Left ventricle myocardium superior (tissue), 1 donor: ENCODE data around the gene SBF2. TPM values are rescaled to one million over a fixed set of nuclear protein-coding genes. Genes with fewer than 3 reads are reported as not detected.
"Not testable (repeated sequence)": the region's sequence is repeated elsewhere in the genome, so short reads cannot be mapped to it uniquely, and the experiment has no call there.

Source experiments
- ATAC-seq: fragments of 200-7000 bp; cut with Tn5 transposase; one replicate; pipeline ENCODE4 v1.9.1; 2020; ENCODE audit warnings: mild to moderate bottlenecking, moderate library complexity
- DNase-seq: peaks from one replicate; pipeline ENCODE4 v3.0.0-alpha.2; 2020
- intact Hi-C: fragments of 100-400 bp; cut with micrococcal nuclease; formaldehyde crosslinking; loops from one replicate; pipeline ENCODE4 v1.11.0; 2022
- total RNA-seq: library from RNA; stranded (reverse); fragmentation: NEBNext Ultra II Directional; extraction: Animal tissue kit (Norgen Biotek cat#: 25700); gene quantifications from one replicate; pipeline ENCODE4 v1.2.1, GENCODE V29; 2021
- donor health status: DM: no; HTN: yes; CAD: no; lungs with severe emphysema.

The SBF2 gene
- total RNA-seq, 1 donor from 2014 or later, result 17.9 TPM

GRCh38 chr11:9760193-9760575, 533.8 kb downstream of the SBF2 start:
- peak; percentile 63 for ATAC-seq
- DNase-seq, result peak; percentile 96
- intact Hi-C loops, result no loop called here

GRCh38 chr11:9759519-9760192, 534.4 kb downstream of the SBF2 start:
- ATAC-seq, result peak; percentile 69
- DNase-seq, result peak; percentile 85
- intact Hi-C loops, result loop anchor here (5.0 to 10.0 kb wide), 2 partner anchors 213 to 565 kb away; no protein-coding TSS in a partner anchor

- ATAC-seq, result peak; percentile 81
- intact Hi-C loops, result loop anchor here (5.0 to 10.0 kb wide), 2 partner anchors 213 to 566 kb away; no protein-coding TSS in a partner anchor
- DNase-seq, result peak; percentile 93
Measured at GRCh38 chr11:9758637-9759518, 535.1 kb downstream of the SBF2 start.

GRCh38 chr11:9757809-9758636, 536.0 kb downstream of the SBF2 start:
- intact Hi-C loops, result loop anchor here (5.0 to 10.0 kb wide), 2 partner anchors 214 to 567 kb away; no protein-coding TSS in a partner anchor
- peak; percentile 72 for ATAC-seq
- peak; percentile 95 for DNase-seq

- intact Hi-C loops, result loop anchor here (5.0 to 10.0 kb wide), 2 partner anchors 215 to 568 kb away; no protein-coding TSS in a partner anchor
- ATAC-seq, result no peak
- DNase-seq, result no peak
Measured at GRCh38 chr11:9756878-9757277, 537.1 kb downstream of the SBF2 start.

DNA sequence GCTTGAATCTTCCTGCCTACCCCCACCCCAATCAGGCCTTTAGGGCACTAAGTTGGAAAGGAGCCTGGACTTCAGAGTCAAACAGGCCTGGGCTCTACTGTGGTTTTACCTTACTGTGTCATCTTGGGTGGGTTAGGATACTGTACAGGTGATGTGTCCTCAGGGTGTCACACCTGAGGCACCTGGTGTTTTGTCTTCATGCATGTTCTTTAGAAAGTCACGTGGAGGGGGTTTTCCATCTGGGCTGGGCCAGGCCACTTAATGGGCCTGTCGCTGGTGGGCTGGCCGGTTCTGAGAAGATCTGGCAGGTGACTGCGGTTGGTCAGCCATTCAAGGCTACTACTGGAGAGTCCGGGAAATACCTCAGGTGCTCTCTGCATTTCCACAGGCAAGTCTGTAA, 537.6 kb downstream of the SBF2 start:
- no peak for DNase-seq
- intact Hi-C loops, result loop anchor here (5.0 to 10.0 kb wide), 2 partner anchors 216 to 568 kb away; no protein-coding TSS in a partner anchor
- no peak for ATAC-seq

DNA sequence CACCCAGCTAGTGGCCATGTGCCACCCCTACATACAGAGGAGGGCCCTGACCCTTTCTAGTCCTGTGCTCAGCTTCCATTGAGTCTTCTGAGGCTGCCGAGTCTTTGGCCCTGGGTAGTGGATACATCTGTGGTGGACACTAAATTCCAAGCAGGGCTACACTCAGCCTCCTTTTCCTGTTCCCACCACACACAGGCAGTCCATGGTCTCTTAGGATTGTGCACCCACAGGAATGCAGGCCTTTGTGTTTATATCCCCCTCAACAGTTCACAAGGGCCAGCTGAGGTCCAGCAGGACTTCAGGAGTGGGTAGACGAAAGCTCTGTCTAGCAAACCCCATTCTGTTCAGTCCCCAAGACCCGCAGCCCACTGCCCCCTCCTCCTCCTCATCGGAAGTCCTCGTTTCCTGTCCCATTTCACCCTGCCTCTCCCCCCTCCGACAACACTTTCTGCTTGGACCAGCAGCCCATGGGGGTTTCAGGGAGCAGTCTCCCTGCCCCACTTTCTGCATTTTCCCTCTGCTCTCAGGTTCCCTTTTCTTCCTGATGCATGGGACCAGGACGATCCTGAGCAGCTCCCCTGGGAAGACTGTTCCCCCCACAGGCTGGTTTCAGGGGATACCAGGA, 538.3 kb downstream of the SBF2 start:
- intact Hi-C loops, result loop anchor here (5.0 to 10.0 kb wide), 2 partner anchors 217 to 569 kb away; no protein-coding TSS in a partner anchor
- no peak for ATAC-seq
- no peak for DNase-seq

DNA sequence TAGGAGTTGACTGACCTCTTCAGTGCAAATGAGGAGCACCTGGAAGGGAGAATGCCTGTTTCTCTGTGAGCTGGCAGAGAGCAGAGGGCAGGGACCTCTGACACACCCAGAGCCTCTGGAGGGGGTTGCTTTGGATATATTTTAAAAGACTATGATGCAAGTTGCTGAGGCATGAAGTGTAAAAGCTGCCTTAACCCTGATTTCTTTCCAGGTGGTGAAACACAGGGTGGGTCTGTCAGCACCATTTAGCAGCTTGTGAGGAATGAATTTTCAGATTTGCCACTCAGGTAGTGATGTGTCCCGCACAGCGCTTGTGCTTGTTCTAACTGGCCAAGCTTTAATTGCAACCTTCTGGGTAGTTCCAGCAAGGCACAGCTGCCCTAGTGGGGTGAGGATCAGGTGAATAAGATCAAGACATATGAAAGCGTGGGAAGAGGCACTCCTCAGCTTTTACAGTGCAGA, 540.0 kb downstream of the SBF2 start:
- DNase-seq, result no peak
- intact Hi-C loops, result loop anchor here (10.0 kb wide), 1 partner anchor 571 kb away; no protein-coding TSS in a partner anchor
- ATAC-seq, result no peak

DNA sequence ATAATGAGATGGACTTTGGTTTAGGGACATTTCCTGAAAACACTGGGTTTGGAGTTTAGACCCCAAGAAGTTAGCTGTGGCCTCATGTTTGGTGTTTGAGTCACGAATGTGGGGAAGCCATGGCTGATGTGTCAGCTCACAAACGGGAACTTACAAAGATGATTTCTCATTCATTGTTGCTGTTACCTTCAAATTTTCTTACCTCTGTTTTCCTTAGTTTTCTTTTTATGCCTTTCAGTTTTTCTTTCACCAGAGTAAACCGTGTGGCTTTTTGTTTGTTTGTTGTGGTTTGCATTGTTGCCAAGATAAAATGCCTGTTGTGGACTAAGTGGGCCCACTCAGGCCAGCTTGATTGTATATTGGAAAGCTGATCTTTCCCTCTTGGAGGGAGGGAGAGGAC, 541.0 kb downstream of the SBF2 start:
- intact Hi-C loops, result loop anchor here (10.0 kb wide), 1 partner anchor 572 kb away; no protein-coding TSS in a partner anchor
- ATAC-seq, result no peak
- no peak for DNase-seq

DNA sequence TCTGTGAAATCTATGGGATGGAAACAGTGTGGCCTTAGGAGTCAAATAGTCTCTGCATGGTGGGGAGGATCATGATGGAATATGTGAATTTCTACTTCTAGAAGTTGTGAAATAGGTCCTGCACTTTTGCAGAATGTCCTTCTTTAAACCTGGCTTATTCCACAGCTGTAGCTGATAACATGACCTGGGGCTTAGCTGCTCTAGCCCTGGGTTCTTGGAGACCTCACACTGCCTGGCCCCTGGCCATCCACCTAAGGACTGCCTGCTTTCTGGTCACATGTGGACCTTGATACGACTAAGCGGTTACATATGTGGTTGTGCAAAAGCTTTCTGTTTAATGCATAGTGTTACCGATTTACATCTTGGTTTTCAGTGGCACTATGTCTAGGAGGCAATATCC, 541.9 kb downstream of the SBF2 start:
- ATAC-seq (peak; percentile 70), DNase-seq (peak; percentile 76)
- intact Hi-C loops, result loop anchor here (10.0 kb wide), 1 partner anchor 573 kb away; no protein-coding TSS in a partner anchor

- intact Hi-C loops, result loop anchor here (10.0 kb wide), 1 partner anchor 574 kb away; no protein-coding TSS in a partner anchor
- DNase-seq (no peak), ATAC-seq (no peak)
Measured at GRCh38 chr11:9750551-9750950, 543.5 kb downstream of the SBF2 start.

DNA sequence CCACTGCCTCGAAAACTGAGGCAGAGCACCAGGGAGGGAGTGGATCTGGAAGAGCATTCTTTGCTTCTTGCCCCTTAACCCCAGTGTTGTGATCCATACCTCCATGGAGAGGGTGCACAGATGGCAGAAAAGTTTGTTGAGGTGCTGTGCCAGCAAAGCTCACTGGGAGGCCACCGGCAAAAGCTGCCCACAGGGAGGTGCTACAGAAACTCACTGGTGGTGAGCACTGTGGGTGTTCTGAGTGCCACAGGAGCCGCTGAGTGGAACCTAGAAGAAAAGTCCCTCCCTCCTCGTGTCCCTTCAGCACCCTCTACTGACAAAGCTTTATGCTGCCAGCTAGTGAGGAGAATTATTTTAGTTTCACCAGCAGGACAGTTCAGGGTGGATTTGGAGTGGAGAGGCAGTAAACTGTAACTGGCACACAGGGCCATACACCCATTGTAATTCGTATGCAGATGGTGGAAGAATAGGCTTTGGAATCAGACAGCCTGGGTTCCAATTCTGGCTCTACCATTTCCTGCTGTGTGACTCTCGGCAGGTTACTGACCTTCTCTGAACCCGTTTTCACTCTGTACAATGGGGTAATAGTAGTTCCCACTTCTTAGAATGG, 545.6 kb downstream of the SBF2 start:
- ATAC-seq (peak; percentile 86), DNase-seq (peak; percentile 51)
- intact Hi-C loops, result loop anchor here (5.0 kb wide), 1 partner anchor 136 kb away; no protein-coding TSS in a partner anchor

DNA sequence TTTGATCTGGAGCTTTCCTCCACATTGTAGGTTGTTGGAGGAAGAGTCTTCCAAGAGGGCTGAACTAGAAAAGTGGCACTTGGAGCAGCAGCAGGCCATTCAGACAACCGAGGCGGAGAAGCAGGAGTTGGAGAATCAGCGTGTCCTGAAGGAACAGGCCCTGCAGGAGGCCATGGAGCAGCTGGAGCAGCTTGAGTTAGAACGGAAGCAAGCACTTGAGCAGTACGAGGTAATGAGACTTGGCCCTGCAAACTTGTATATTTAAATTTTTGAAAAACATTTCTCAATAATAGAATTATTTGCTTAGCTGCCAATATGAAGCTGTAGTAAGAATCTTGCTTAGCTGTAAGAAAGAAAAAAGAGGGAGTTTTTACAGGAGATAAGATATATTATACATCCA, 546.2 kb downstream of the SBF2 start:
- ATAC-seq (no peak), DNase-seq (no peak)
- intact Hi-C loops, result loop anchor here (5.0 kb wide), 1 partner anchor 136 kb away; no protein-coding TSS in a partner anchor

- no peak for ATAC-seq
- DNase-seq, result no peak
- intact Hi-C loops, result loop anchor here (5.0 kb wide), 1 partner anchor 135 kb away; no protein-coding TSS in a partner anchor
Measured at GRCh38 chr11:9747229-9747628, 546.8 kb downstream of the SBF2 start.

GRCh38 chr11:9745411-9746211, 548.4 kb downstream of the SBF2 start:
- DNase-seq (no peak), ATAC-seq (no peak)
- intact Hi-C loops, result loop anchor here (5.0 kb wide), 1 partner anchor 133 kb away; no protein-coding TSS in a partner anchor

DNA sequence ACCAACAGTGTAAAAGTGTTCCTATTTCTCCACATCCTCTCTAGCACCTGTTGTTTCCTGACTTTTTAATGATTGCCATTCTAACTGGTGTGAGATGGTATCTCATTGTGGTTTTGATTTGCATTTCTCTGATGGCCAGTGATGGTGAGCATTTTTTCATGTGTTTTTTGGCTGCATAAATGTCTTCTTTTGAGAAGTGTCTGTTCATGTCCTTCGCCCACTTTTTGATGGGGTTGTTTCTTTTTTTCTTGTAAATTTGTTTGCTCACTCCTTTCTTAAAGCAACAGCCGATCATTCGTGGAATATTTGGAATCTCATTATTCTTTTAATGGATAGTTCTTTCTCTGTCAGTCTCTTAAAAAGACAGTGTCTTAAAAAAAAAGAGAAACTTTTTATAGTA, 550.5 kb downstream of the SBF2 start:
- ATAC-seq, intact Hi-C loops, DNase-seq: not testable (repeated sequence)

- no peak for ATAC-seq
- DNase-seq, result no peak
- intact Hi-C loops, result no loop called here
Measured at GRCh38 chr11:9741260-9741659, 552.8 kb downstream of the SBF2 start.
